ENCODE measurements around the gene ZNF646.

- no peak for TF ChIP-seq REST (IDR thresholded peaks at IDR 0.05; ENCODE audit: insufficient read depth in 1 of 2, low read depth in 2 of 2, low read length in 1 of 2)
- no peak for TF ChIP-seq TCF7L2 (IDR thresholded peaks at IDR 0.05; ENCODE audit: low read depth, low read length)
- no peak for TF ChIP-seq POLR2AphosphoS5 (IDR thresholded peaks at IDR 0.05; ENCODE audit: low read depth, low read length)
- no peak for TF ChIP-seq CTCF (IDR thresholded peaks at IDR 0.05)
These were observed 5.2 kb downstream of the ZNF646 start for GRCh38 chr16:31079342-31079944.

All from Panc1 (cell line).